H9 (cell line): ENCODE data around the gene RALBP1. TPM values are rescaled to one million over a fixed set of nuclear protein-coding genes. Genes with fewer than 3 reads are reported as not detected.

Experiments
- DNase-seq: peaks from one replicate; pipeline ENCODE4 v3.0.0-alpha.2; 2017
- H2AFZ ChIP-seq: one replicate; pipeline ENCODE4 v1.6.1; 2013; ENCODE audit warnings: mild to moderate bottlenecking, low read length, control low read depth, moderate library complexity
- H2AK5ac ChIP-seq: 2 replicates; pipeline ENCODE4 v1.6.1; 2013; ENCODE audit warnings: low read length, control low read depth, mixed read lengths; ENCODE audit not compliant: insufficient read length
- H2BK120ac ChIP-seq: one replicate; pipeline ENCODE4 v1.6.1; 2013; ENCODE audit warnings: low read depth, mild to moderate bottlenecking, low read length, control low read depth, inconsistent platforms; ENCODE audit not compliant: poor library complexity, severe bottlenecking
- H2BK12ac ChIP-seq: 2 replicates; pipeline ENCODE4 v1.6.1; 2013; ENCODE audit warnings: low read length, control low read depth, mixed read lengths, low read depth; ENCODE audit not compliant: insufficient read length
- H2BK15ac ChIP-seq: 2 replicates; pipeline ENCODE4 v1.6.1; 2013; ENCODE audit warnings: low read depth, low read length, control low read depth
- H2BK20ac ChIP-seq: one replicate; pipeline ENCODE4 v1.6.1; 2013; ENCODE audit warnings: low read depth, mild to moderate bottlenecking, low read length, control low read depth, inconsistent platforms; ENCODE audit not compliant: poor library complexity, severe bottlenecking
- H2BK5ac ChIP-seq: 2 replicates; pipeline ENCODE4 v1.6.1; 2013; ENCODE audit warnings: low read length, control low read depth, mixed read lengths; ENCODE audit not compliant: insufficient read length
- H3K14ac ChIP-seq: 2 replicates; pipeline ENCODE4 v1.6.1; 2013; ENCODE audit warnings: low read length, control low read depth; ENCODE audit not compliant: insufficient read depth
- H3K18ac ChIP-seq: 2 replicates; pipeline ENCODE4 v1.6.1; 2013; ENCODE audit warnings: low read depth, mild to moderate bottlenecking, mixed read lengths, low read length, control low read depth; ENCODE audit not compliant: insufficient read length
- H3K23ac ChIP-seq: 2 replicates; pipeline ENCODE4 v1.6.1; 2013; ENCODE audit warnings: low read length, control low read depth, mixed read lengths, low read depth; ENCODE audit not compliant: insufficient read length
- H3K23me2 ChIP-seq: 2 replicates; pipeline ENCODE4 v1.6.1; 2013; ENCODE audit warnings: low read depth, mild to moderate bottlenecking, mixed read lengths, low read length, control low read depth; ENCODE audit not compliant: insufficient read length, poor library complexity, severe bottlenecking
- H3K27ac ChIP-seq: 2 replicates; pipeline ENCODE4 v1.5.1; 2013; ENCODE audit warnings: low read length, control low read depth, mixed read lengths, low read depth; ENCODE audit not compliant: insufficient read length
- H3K27me3 ChIP-seq: 2 replicates; pipeline ENCODE4 v1.6.1; 2013; ENCODE audit warnings: low read length, control low read depth, inconsistent platforms; ENCODE audit not compliant: insufficient read depth
- H3K4ac ChIP-seq: 2 replicates; pipeline ENCODE4 v1.6.1; 2013; ENCODE audit warnings: low read depth, mild to moderate bottlenecking, control low read depth, inconsistent platforms, low read length, moderate library complexity
- H3K4me1 ChIP-seq: 2 replicates; pipeline ENCODE4 v1.6.1; 2013; ENCODE audit warnings: low read length, control low read depth, inconsistent platforms; ENCODE audit not compliant: insufficient read depth
- H3K4me2 ChIP-seq: 2 replicates; pipeline ENCODE4 v1.6.1; 2013; ENCODE audit warnings: low read length, control low read depth, mixed read lengths; ENCODE audit not compliant: insufficient read length, insufficient read depth
- H3K56ac ChIP-seq: 2 replicates; pipeline ENCODE4 v1.6.1; 2013; ENCODE audit warnings: low read depth, mild to moderate bottlenecking, mixed read lengths, low read length, control low read depth; ENCODE audit not compliant: insufficient read length
- H3K79me1 ChIP-seq: 2 replicates; pipeline ENCODE4 v1.6.1; 2013; ENCODE audit warnings: low read depth, mild to moderate bottlenecking, moderate library complexity, low read length, control low read depth, inconsistent platforms; ENCODE audit not compliant: insufficient read depth, poor library complexity, severe bottlenecking
- H3K79me2 ChIP-seq: 2 replicates; pipeline ENCODE4 v1.6.1; 2013; ENCODE audit warnings: low read length, control low read depth, inconsistent platforms; ENCODE audit not compliant: insufficient read depth
- H3K9ac ChIP-seq: 2 replicates; pipeline ENCODE4 v1.6.1; 2013; ENCODE audit warnings: low read length, control low read depth, mixed read lengths; ENCODE audit not compliant: insufficient read length; ENCODE audit errors: extremely low read depth
- H3K9me3 ChIP-seq: one replicate; pipeline ENCODE4 v1.6.1; 2013; ENCODE audit warnings: low read depth, low read length, inconsistent platforms; ENCODE audit not compliant: control insufficient read depth
- H3T11ph ChIP-seq: one replicate; pipeline ENCODE4 v1.6.1; 2013; ENCODE audit warnings: mild to moderate bottlenecking, low read length, control low read depth, inconsistent platforms
- H4K20me1 ChIP-seq: one replicate; pipeline ENCODE4 v1.6.1; 2013; ENCODE audit not compliant: control insufficient read depth, insufficient read length, insufficient read depth
- H4K5ac ChIP-seq: 2 replicates; pipeline ENCODE4 v1.6.1; 2013; ENCODE audit warnings: low read depth, mild to moderate bottlenecking, mixed read lengths, low read length, control low read depth; ENCODE audit not compliant: insufficient read length
- H4K8ac ChIP-seq: replicated peaks from 2 replicates; pipeline ENCODE4 v1.6.1; 2013; ENCODE audit warnings: low read length, control low read depth, mixed read lengths, low read depth; ENCODE audit not compliant: insufficient read length
- H4K91ac ChIP-seq: 2 replicates; pipeline ENCODE4 v1.6.1; 2013; ENCODE audit warnings: low read depth, mild to moderate bottlenecking, moderate library complexity, mixed read lengths, low read length, control low read depth; ENCODE audit not compliant: insufficient read length
- H3K27ac Mint-ChIP-seq, 3 experiments: 2 replicates in 2 of 3; 3 replicates in 1 of 3; pipeline ENCODE4 v1.8.0; 2020 to 2021; ENCODE audit warnings: mixed read lengths in 3 of 3, mild to moderate bottlenecking in 1 of 3, moderate library complexity in 1 of 3
- H3K27me3 Mint-ChIP-seq: 2 replicates; pipeline ENCODE4 v1.8.0; 2021; ENCODE audit warnings: low read depth, mild to moderate bottlenecking, moderate library complexity, mixed read lengths
- H3K36me3 Mint-ChIP-seq, 3 experiments: 2 replicates in 2 of 3; 3 replicates in 1 of 3; pipeline ENCODE4 v1.8.0; 2020 to 2021; ENCODE audit warnings: low read depth in 3 of 3, mixed read lengths in 3 of 3; ENCODE audit not compliant: insufficient read depth in 1 of 3
- H3K4me1 Mint-ChIP-seq, 2 experiments: 2 replicates each; pipeline ENCODE4 v1.8.0; 2020; ENCODE audit warnings: mixed read lengths in 2 of 2
- H3K4me3 Mint-ChIP-seq, 2 experiments: 2 replicates in 1 of 2; 3 replicates in 1 of 2; pipeline ENCODE4 v1.8.0; 2020 to 2021; ENCODE audit warnings: mild to moderate bottlenecking in 2 of 2, mixed read lengths in 2 of 2, moderate library complexity in 1 of 2
- H3K9me3 Mint-ChIP-seq, 2 experiments: 2 replicates in 1 of 2; 3 replicates in 1 of 2; pipeline ENCODE4 v1.8.0; 2020; ENCODE audit warnings: mild to moderate bottlenecking in 2 of 2, mixed read lengths in 2 of 2, moderate library complexity in 1 of 2
- CTCF ChIP-seq: fragments of 200-600 bp; sonication (generic); conservative IDR thresholded peaks from 3 replicates; pipeline ENCODE4 v1.8.0; 2021; ENCODE audit warnings: antibody characterized with exemption, mild to moderate bottlenecking
- WGBS: extraction: QIAGEN DNeasy Blood & Tissue Kit; methylation state at CpG from one replicate; pipeline ENCODE4 v1.1.7; 2013; ENCODE audit warnings: missing lambda C conversion rate, low lambda C conversion rate, mixed read lengths; ENCODE audit not compliant: insufficient read length; ENCODE audit errors: extremely low coverage; 5-methylcytosine and 5-hydroxymethylcytosine counted together
- total RNA-seq: library from RNA; stranded (reverse); gene quantifications from 2 replicates; pipeline ENCODE4 v1.2.1, GENCODE V29; 2021

RALBP1 gene
- total RNA-seq, 1 experiment from 2014 or later: 51.0 TPM

GRCh38 chr18:9535430-9535991, 60.2 kb downstream of the RALBP1 start:
- no peak overlapping the region for H3K27ac ChIP-seq
- no peaks in the 10 kb centered on the region for H3K79me1 ChIP-seq
- Mint-ChIP-seq H3K27ac (no peak overlapping the region), H3K4me3 (no peak overlapping the region), H3K4me1 (peaks cover 6 to 8% of the 10 kb centered on the region in 2 experiments), H3K27me3 (no peaks in the 10 kb centered on the region), H3K36me3 (peaks cover 23 to 53% (median 38%) of the 10 kb centered on the region in 3 experiments; a peak in 6 of 7 replicates), H3K9me3 (no peaks in the 10 kb centered on the region)
- H3K27me3 ChIP-seq: no peaks in the 10 kb centered on the region
- no peaks in the 10 kb centered on the region; the same call in 1 of the 2 replicates for H3K4me1 ChIP-seq
- no peak overlapping the region for H3K9ac ChIP-seq
- no peak for DNase-seq
- no peak overlapping the region for H2AK5ac ChIP-seq
- H3K18ac ChIP-seq: no peak overlapping the region
- H4K8ac ChIP-seq: no peak overlapping the region
- no peak overlapping the region for H2BK5ac ChIP-seq
- no peak overlapping the region for H2BK12ac ChIP-seq
- no peak overlapping the region for H2BK15ac ChIP-seq
- H3K9me3 ChIP-seq: no peaks in the 10 kb centered on the region
- no peak overlapping the region for H3K56ac ChIP-seq
- H2AFZ ChIP-seq: no peak overlapping the region
- H4K20me1 ChIP-seq: no peaks in the 10 kb centered on the region
- H3K79me2 ChIP-seq: no peaks in the 10 kb centered on the region
- H3K4me2 ChIP-seq: no peak overlapping the region
- H3K23ac ChIP-seq: no peak overlapping the region
- no peak overlapping the region for H4K91ac ChIP-seq
- H3T11ph ChIP-seq: no peak overlapping the region
- no peak overlapping the region for H3K4ac ChIP-seq
- no peaks in the 10 kb centered on the region for H3K23me2 ChIP-seq
- no peak overlapping the region for H2BK20ac ChIP-seq
- no peak overlapping the region for H2BK120ac ChIP-seq
- WGBS: no CpG with 5 or more reads among the region's 27 CpGs
- no peak overlapping the region for H4K5ac ChIP-seq
- TF ChIP-seq CTCF: no peak
- H3K14ac ChIP-seq: no peak overlapping the region
